ENCODE data around the gene KIF19. TPM values are rescaled to one million over a fixed set of nuclear protein-coding genes. Genes with fewer than 3 reads are reported as not detected.
"Not testable (repeated sequence)": the region's sequence is repeated elsewhere in the genome, so short reads cannot be mapped to it uniquely, and the experiment has no call there.

KIF19 gene
- polyA plus RNA-seq, 4 donors: 0.45 to 4.5 (median 2.4) TPM

DNA sequence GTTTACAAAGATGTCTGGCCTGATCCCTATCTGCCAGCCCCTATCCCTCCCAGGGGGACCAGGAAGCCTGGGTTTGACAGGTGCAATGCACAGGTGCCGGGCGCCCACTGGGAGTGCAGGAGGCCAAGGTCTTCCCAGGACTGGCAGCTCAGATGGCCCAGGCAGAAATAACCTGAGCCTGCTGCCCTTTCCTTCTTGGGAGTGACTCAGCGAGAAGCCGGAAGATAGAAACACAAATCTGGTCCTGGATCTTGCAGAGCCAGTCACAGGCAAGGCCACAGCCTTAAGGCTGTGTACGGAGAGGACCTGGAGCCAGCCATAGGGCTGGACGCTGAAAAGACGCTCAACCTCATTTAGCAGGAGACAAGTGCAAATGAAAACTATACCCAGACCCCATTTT is 69.0 kb downstream of the KIF19 start:
- Histone ChIP-seq H3K27ac (ENCODE audit: low read depth in 1 of 3, low read length in 2 of 3) (peak overlapping the region in 1 of 3 donors; percentile 19), H3K4me3 (ENCODE audit: low read depth in 1 of 3, low read length in 3 of 3) (no peak overlapping the region), H3K36me3 (ENCODE audit: control insufficient read depth in 3 of 3, insufficient read depth in 2 of 3, low read depth in 1 of 3, low read length in 3 of 3) (no peaks in the 10 kb centered on the region), H3K27me3 (ENCODE audit: control insufficient read depth in 3 of 3, insufficient read depth in 3 of 3, low read length in 3 of 3) (no peaks in the 10 kb centered on the region), H3K9me3 (ENCODE audit: control insufficient read depth in 2 of 2, insufficient read depth in 1 of 2, low read depth in 1 of 2, low read length in 1 of 2) (peaks cover 0 to 3% of the 10 kb centered on the region in 2 donors), H3K4me1 (ENCODE audit: control insufficient read depth in 3 of 3, insufficient read depth in 2 of 3, low read depth in 1 of 3, low read length in 2 of 3) (peaks cover 0 to 6% (median 0%) of the 10 kb centered on the region in 3 donors)
- FAIRE-seq: no peak
- peak; percentile 28 to 84 for DNase-seq
- 19 to 75% (median 45%) methylated on average over 7 of the region's 7 CpGs for WGBS, 3 donors

DNA sequence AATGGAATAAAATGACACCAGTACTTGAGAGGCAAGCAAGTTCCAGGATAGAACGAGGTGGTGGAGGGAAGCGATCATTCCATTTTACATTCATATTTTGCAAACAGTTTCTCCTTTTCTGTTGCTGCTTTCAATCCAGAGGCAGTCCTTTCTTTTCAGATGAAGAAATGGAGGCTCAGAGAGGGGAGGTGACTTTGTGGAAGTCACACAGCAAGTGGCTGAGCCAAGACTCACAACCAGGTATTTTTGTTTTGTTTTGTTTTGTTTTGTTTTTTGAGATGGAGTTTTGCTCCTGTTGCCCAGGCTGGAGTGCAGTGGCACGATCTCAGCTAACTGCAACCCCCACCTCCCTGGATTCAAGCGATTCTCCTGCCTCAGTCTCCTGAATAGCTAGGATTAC is 70.5 kb downstream of the KIF19 start:
- 86 to 93% (median 89%) methylated on average over 4 of the region's 4 CpGs for WGBS, 3 donors
- no peak for DNase-seq
- no peak for FAIRE-seq
- Histone ChIP-seq H3K27ac (ENCODE audit: low read depth in 1 of 3, low read length in 2 of 3) (no peak overlapping the region), H3K36me3 (ENCODE audit: control insufficient read depth in 3 of 3, insufficient read depth in 2 of 3, low read depth in 1 of 3, low read length in 3 of 3) (no peaks in the 10 kb centered on the region), H3K4me1 (ENCODE audit: control insufficient read depth in 3 of 3, insufficient read depth in 2 of 3, low read depth in 1 of 3, low read length in 2 of 3) (peaks cover 0 to 6% (median 0%) of the 10 kb centered on the region in 3 donors), H3K4me3 (ENCODE audit: low read depth in 1 of 3, low read length in 3 of 3) (no peak overlapping the region), H3K9me3 (ENCODE audit: control insufficient read depth in 2 of 2, insufficient read depth in 1 of 2, low read depth in 1 of 2, low read length in 1 of 2) (peaks cover 0 to 3% of the 10 kb centered on the region in 2 donors), H3K27me3 (ENCODE audit: control insufficient read depth in 3 of 3, insufficient read depth in 3 of 3, low read length in 3 of 3) (no peaks in the 10 kb centered on the region)

DNA sequence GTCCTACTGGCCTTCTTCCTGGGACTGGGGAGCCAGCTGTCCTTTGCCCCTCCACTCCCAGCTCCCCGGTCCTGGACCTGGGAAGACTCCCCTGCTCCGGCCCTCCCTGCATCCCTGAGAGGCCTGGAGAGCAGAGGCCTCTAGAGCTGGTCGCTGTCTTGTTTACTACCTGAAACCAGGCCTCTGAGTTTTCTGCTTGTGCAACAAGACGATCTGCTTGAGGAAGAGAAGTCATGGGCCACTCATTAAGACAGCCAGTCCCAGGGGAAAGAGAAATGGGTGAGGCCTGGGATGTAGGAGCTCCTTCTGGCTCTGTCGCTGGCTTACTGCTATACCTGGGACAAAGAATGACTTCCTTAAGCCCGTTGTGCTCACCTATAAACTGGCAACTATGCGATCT is 76.0 kb downstream of the KIF19 start:
- no peak for FAIRE-seq
- 79 to 85% (median 83%) methylated on average over 7 of the region's 7 CpGs for WGBS, 3 donors

DNA sequence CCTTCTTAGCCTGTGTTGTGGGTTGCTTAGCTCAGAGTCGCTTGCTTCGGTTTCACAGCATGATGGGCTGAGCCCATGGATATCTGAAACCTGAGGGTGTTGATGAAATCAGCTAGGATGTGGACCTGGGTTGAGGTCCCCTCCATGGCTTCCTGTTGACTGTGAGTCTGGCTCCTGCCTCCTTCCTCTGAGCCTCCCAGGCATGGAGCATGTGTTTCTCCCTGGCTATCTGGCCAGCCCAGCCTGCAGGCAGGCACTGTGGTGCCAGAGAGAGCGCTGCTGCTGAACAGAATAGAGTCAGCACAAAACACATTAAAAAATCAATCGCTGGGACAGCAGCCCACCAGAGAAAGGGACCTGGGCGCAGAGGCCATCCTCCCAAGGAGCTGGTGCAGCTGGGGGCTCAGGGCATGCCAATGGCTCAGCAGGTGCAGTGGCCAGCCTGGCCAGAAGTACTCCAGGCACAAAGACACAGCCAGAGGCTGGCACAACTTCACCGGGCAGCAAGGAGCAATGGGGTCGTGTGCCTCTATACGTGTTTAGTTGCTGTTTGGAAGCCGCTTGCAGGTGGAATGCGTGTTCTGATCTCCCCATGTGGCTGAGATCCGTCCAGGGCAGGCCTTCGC is 77.6 kb downstream of the KIF19 start:
- no peak for FAIRE-seq
- no peak for DNase-seq
- WGBS, 3 donors: 75 to 85% (median 77%) methylated on average over 12 of the region's 12 CpGs
- Histone ChIP-seq H3K4me3 (ENCODE audit: low read depth in 1 of 3, low read length in 3 of 3) (no peak overlapping the region), H3K4me1 (ENCODE audit: control insufficient read depth in 3 of 3, insufficient read depth in 2 of 3, low read depth in 1 of 3, low read length in 2 of 3) (peaks cover 0 to 5% (median 0%) of the 10 kb centered on the region in 3 donors), H3K27me3 (ENCODE audit: control insufficient read depth in 3 of 3, insufficient read depth in 3 of 3, low read length in 3 of 3) (peaks cover 0 to 4% (median 2%) of the 10 kb centered on the region in 3 donors), H3K27ac (ENCODE audit: low read depth in 1 of 3, low read length in 2 of 3) (no peak overlapping the region), H3K9me3 (ENCODE audit: control insufficient read depth in 2 of 2, insufficient read depth in 1 of 2, low read depth in 1 of 2, low read length in 1 of 2) (peaks cover 0 to 2% of the 10 kb centered on the region in 2 donors), H3K36me3 (ENCODE audit: control insufficient read depth in 3 of 3, insufficient read depth in 2 of 3, low read depth in 1 of 3, low read length in 3 of 3) (no peaks in the 10 kb centered on the region)

More for the DNA sequence above, 76.0 kb downstream of the KIF19 start:
- Histone ChIP-seq H3K36me3 (ENCODE audit: control insufficient read depth in 3 of 3, insufficient read depth in 2 of 3, low read depth in 1 of 3, low read length in 3 of 3) (no peaks in the 10 kb centered on the region), H3K4me1 (ENCODE audit: control insufficient read depth in 3 of 3, insufficient read depth in 2 of 3, low read depth in 1 of 3, low read length in 2 of 3) (peaks cover 0 to 5% (median 0%) of the 10 kb centered on the region in 3 donors), H3K4me3 (ENCODE audit: low read depth in 1 of 3, low read length in 3 of 3) (no peak overlapping the region), H3K27me3 (ENCODE audit: control insufficient read depth in 3 of 3, insufficient read depth in 3 of 3, low read length in 3 of 3) (peaks cover 0 to 4% (median 2%) of the 10 kb centered on the region in 3 donors), H3K27ac (ENCODE audit: low read depth in 1 of 3, low read length in 2 of 3) (no peak overlapping the region), H3K9me3 (ENCODE audit: control insufficient read depth in 2 of 2, insufficient read depth in 1 of 2, low read depth in 1 of 2, low read length in 1 of 2) (peaks cover 0 to 2% of the 10 kb centered on the region in 2 donors)
- peak in 1 of 2 donors; percentile 51 for DNase-seq

DNA sequence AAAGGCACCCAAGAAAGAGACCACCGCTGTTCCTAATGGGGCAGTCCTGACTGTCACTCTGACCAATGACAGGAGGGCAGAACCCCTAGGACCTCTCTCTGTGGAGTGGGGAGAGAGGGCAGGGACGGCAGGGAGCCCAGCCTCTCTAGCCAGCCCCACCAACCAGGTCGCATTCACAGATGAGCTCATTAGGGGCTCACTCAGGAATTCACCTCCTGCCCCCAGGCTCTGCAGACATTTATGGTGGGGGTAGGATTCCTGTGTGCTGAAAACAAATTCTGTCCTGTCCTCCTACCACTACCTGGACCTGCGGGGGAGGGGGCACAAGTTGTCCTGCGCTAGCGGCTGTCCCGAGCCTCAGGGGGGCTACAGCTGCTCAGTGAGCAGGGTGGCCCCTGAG is 78.2 kb downstream of the KIF19 start:
- no peaks in the 10 kb centered on the region for H3K36me3 ChIP-seq (ENCODE audit: control insufficient read depth in 3 of 3, insufficient read depth in 2 of 3, low read depth in 1 of 3, low read length in 3 of 3)
- H3K4me1 ChIP-seq (ENCODE audit: control insufficient read depth in 3 of 3, insufficient read depth in 2 of 3, low read depth in 1 of 3, low read length in 2 of 3): peaks cover 0 to 5% (median 0%) of the 10 kb centered on the region in 3 donors
- peaks cover 0 to 2% of the 10 kb centered on the region in 2 donors for H3K9me3 ChIP-seq (ENCODE audit: control insufficient read depth in 2 of 2, insufficient read depth in 1 of 2, low read depth in 1 of 2, low read length in 1 of 2)
- DNase-seq (no peak), FAIRE-seq (no peak)
- 63 to 78% (median 75%) methylated on average over 7 of the region's 7 CpGs for WGBS, 3 donors
- H3K4me3 ChIP-seq (ENCODE audit: low read depth in 1 of 3, low read length in 3 of 3): no peak overlapping the region
- H3K27ac ChIP-seq (ENCODE audit: low read depth in 1 of 3, low read length in 2 of 3): no peak overlapping the region
- H3K27me3 ChIP-seq (ENCODE audit: control insufficient read depth in 3 of 3, insufficient read depth in 3 of 3, low read length in 3 of 3): peaks cover 0 to 4% (median 2%) of the 10 kb centered on the region in 3 donors

DNA sequence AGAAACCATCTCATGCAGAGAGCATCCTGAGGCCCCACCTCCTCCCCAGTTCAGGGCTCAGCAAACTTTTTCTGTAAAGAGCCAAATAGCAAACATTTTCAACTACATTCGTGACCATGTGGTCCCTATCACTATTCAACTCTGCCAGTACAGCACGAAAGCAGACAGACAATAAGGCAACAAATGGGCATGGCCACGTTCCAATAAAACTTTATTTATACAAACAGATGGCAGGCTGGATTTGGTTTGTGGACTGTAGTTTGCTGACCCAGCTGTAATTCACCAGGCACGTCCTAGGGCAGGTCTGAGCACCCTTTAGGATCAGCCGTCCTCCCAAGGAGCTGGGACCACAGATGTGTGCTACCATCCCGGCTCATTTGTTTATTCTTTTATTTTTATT is 78.8 kb downstream of the KIF19 start:
- Histone ChIP-seq H3K27me3 (ENCODE audit: control insufficient read depth in 3 of 3, insufficient read depth in 3 of 3, low read length in 3 of 3) (peaks cover 0 to 4% (median 2%) of the 10 kb centered on the region in 3 donors), H3K27ac (ENCODE audit: low read depth in 1 of 3, low read length in 2 of 3) (no peak overlapping the region), H3K9me3 (ENCODE audit: control insufficient read depth in 2 of 2, insufficient read depth in 1 of 2, low read depth in 1 of 2, low read length in 1 of 2) (peaks cover 0 to 2% of the 10 kb centered on the region in 2 donors), H3K4me3 (ENCODE audit: low read depth in 1 of 3, low read length in 3 of 3) (no peak overlapping the region), H3K36me3 (ENCODE audit: control insufficient read depth in 3 of 3, insufficient read depth in 2 of 3, low read depth in 1 of 3, low read length in 3 of 3) (no peaks in the 10 kb centered on the region), H3K4me1 (ENCODE audit: control insufficient read depth in 3 of 3, insufficient read depth in 2 of 3, low read depth in 1 of 3, low read length in 2 of 3) (peaks cover 0 to 5% (median 0%) of the 10 kb centered on the region in 3 donors)
- WGBS, 3 donors: 72 to 79% (median 78%) methylated on average over 6 of the region's 6 CpGs
- no peak for DNase-seq
- no peak for FAIRE-seq

DNA sequence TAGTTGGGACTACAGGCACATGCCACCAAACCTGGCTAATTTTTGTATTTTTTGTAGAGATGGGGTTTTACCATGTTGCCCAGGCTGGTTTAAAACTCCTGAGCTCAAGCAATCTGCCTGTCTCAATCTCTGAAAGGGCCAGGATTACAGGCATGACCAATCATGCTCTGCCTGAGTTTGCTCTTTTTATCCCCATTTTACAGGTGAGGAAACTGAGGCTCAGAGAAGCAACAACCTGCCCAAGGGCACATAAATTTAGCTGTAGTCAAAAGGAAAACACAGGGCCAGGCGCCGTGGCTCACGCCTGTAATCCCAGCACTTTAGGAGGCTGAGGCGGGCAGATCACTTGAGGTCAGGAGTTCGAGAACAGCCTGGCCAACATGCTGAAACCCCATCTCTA is 79.3 kb downstream of the KIF19 start:
- not testable (repeated sequence) for H3K9me3 ChIP-seq (ENCODE audit: control insufficient read depth in 2 of 2, insufficient read depth in 1 of 2, low read depth in 1 of 2, low read length in 1 of 2); DNase-seq; H3K27me3 ChIP-seq (ENCODE audit: control insufficient read depth in 3 of 3, insufficient read depth in 3 of 3, low read length in 3 of 3); H3K4me1 ChIP-seq (ENCODE audit: control insufficient read depth in 3 of 3, insufficient read depth in 2 of 3, low read depth in 1 of 3, low read length in 2 of 3); H3K4me3 ChIP-seq (ENCODE audit: low read depth in 1 of 3, low read length in 3 of 3); H3K36me3 ChIP-seq (ENCODE audit: control insufficient read depth in 3 of 3, insufficient read depth in 2 of 3, low read depth in 1 of 3, low read length in 3 of 3); FAIRE-seq; H3K27ac ChIP-seq (ENCODE audit: low read depth in 1 of 3, low read length in 2 of 3)
- WGBS, 3 donors: 91 to 92% (median 92%) methylated on average over 5 of the region's 5 CpGs

Data from small intestine (tissue), 7 donors.